22Rv1 (cell line): ENCODE results near the gene ATP2C2.
A peak's percentile ranks its signal among the peaks of the same experiment; 100 is the strongest.

Source experiments
- H3K27ac ChIP-seq: fragments of 450-650 bp; 2 replicates; pipeline ENCODE4 v1.5.1; 2017
- CTCF ChIP-seq: fragments of 450-650 bp; IDR thresholded peaks from 2 replicates; pipeline ENCODE4 v1.5.1; 2017; ENCODE audit warnings: mild to moderate bottlenecking
- ZFX ChIP-seq: fragments of 450-650 bp; IDR thresholded peaks from 2 replicates; pipeline ENCODE4 v1.6.1; 2017; ENCODE audit warnings: antibody characterized with exemption, borderline replicate concordance

ATP2C2 gene

GRCh38 chr16:84481051-84481735 lies 112.9 kb downstream of the ATP2C2 start:
- H3K27ac ChIP-seq, result no peak overlapping the region
- TF ChIP-seq CTCF (no peak), ZFX (no peak)

- TF ChIP-seq ZFX, result no peak
- no peak for TF ChIP-seq CTCF
- no peak overlapping the region for H3K27ac ChIP-seq
Observed at GRCh38 chr16:84482001-84482891, 113.9 kb downstream of the ATP2C2 start.

GRCh38 chr16:84482951-84483881 lies 114.9 kb downstream of the ATP2C2 start:
- no peak for TF ChIP-seq ZFX
- no peak overlapping the region for H3K27ac ChIP-seq

GRCh38 chr16:84483882-84484565 lies 115.7 kb downstream of the ATP2C2 start:
- H3K27ac ChIP-seq, result no peak overlapping the region
- TF ChIP-seq ZFX, result no peak
- no peak for TF ChIP-seq CTCF

- TF ChIP-seq CTCF, result peak; percentile 80
- TF ChIP-seq ZFX, result no peak
- no peak overlapping the region for H3K27ac ChIP-seq
Observed at GRCh38 chr16:84484579-84485254, 116.4 kb downstream of the ATP2C2 start.

- no peak for TF ChIP-seq CTCF
- no peak for TF ChIP-seq ZFX
- H3K27ac ChIP-seq, result no peak overlapping the region
Observed at GRCh38 chr16:84485255-84486010, 117.1 kb downstream of the ATP2C2 start.
